Activated naive CD4-positive, alpha-beta T cell treated with anti-CD3 and anti-CD28 coated beads, Interleukin-2, amount 50 U/mL, for 72 hours (primary cell): Measurements from ENCODE around the gene ELAVL1. TPM values are rescaled to one million over a fixed set of nuclear protein-coding genes. Genes with fewer than 3 reads are reported as not detected.
"Not testable (repeated sequence)": the region's sequence is repeated elsewhere in the genome, so short reads cannot be mapped to it uniquely, and the experiment has no call there.

ENCODE experiments used
- ATAC-seq, 2 donors: fragments of 150-1000 bp; cut with Tn5 transposase; 2 replicates each; pipeline ENCODE4 v1.10.0; 2021; ENCODE audit warnings: mild to moderate bottlenecking in 2 of 2, moderate library complexity in 2 of 2
- DNase-seq, 2 donors: peaks; one replicate each; pipeline ENCODE4 v3.0.0; 2021 to 2022; ENCODE audit warnings: low spot score in 2 of 2
- H3K27ac Mint-ChIP-seq, 2 donors: one replicate each; pipeline ENCODE4 v1.8.0; 2022; ENCODE audit warnings: mild to moderate bottlenecking in 2 of 2, mixed read lengths in 2 of 2
- H3K36me3 Mint-ChIP-seq, 2 donors: one replicate each; pipeline ENCODE4 v1.8.0; 2022; ENCODE audit warnings: mixed read lengths in 2 of 2
- H3K9me3 Mint-ChIP-seq, 2 donors: one replicate each; pipeline ENCODE4 v1.8.0; 2022; ENCODE audit warnings: mixed read lengths in 2 of 2
- total RNA-seq, 2 donors: library from RNA; stranded (reverse); gene quantifications; one replicate each; pipeline ENCODE4 v1.2.3, GENCODE V29; 2022

The ELAVL1 gene
- total RNA-seq, 2 donors from 2014 or later = 121 to 146 TPM

- Mint-ChIP-seq H3K9me3 (no peaks in the 10 kb centered on the region), H3K36me3 (no peaks in the 10 kb centered on the region), H3K27ac (peak within 1 kb of the TSS in 1 of 2 donors; percentile 44)
- DNase-seq (peak in 1 of 2 donors; percentile 86), ATAC-seq (peak; percentile 32 to 65)
These were observed 79.3 kb downstream of the ELAVL1 start, which contains the start of gene CTXN1 for GRCh38 chr19:7926021-7926726. Gene CTXN1, minus strand, starts transcription at chr19:7926135. Its CDS starts 597 bp downstream, at chr19:7925538.

- DNase-seq = peak in 1 of 2 donors; percentile 90
- peak in 1 of 2 donors; percentile 48 for ATAC-seq
- H3K27ac Mint-ChIP-seq = no peak overlapping the region
- no peaks in the 10 kb centered on the region for H3K9me3 Mint-ChIP-seq
- H3K36me3 Mint-ChIP-seq = no peaks in the 10 kb centered on the region
These were observed 80.1 kb downstream of the ELAVL1 start for GRCh38 chr19:7925171-7925851.

GRCh38 chr19:7924651-7925170 lies 80.7 kb downstream of the ELAVL1 start:
- ATAC-seq (no peak), DNase-seq (no peak)
- Mint-ChIP-seq H3K9me3 (no peaks in the 10 kb centered on the region), H3K36me3 (peaks cover 0 to 3% of the 10 kb centered on the region in 2 donors), H3K27ac (no peak overlapping the region)

GRCh38 chr19:7924241-7924640 lies 81.2 kb downstream of the ELAVL1 start:
- H3K27ac Mint-ChIP-seq = no peak overlapping the region
- DNase-seq (no peak), ATAC-seq (no peak)
- H3K9me3 Mint-ChIP-seq = no peaks in the 10 kb centered on the region
- peaks cover 0 to 4% of the 10 kb centered on the region in 2 donors for H3K36me3 Mint-ChIP-seq

GRCh38 chr19:7923295-7924191 lies 81.9 kb downstream of the ELAVL1 start:
- ATAC-seq = no peak
- peak overlapping the region in 1 of 2 donors; percentile 29 for H3K27ac Mint-ChIP-seq
- no peaks in the 10 kb centered on the region for H3K9me3 Mint-ChIP-seq
- peaks cover 0 to 4% of the 10 kb centered on the region in 2 donors for H3K36me3 Mint-ChIP-seq
- DNase-seq = no peak

GRCh38 chr19:7922836-7923195 lies 82.6 kb downstream of the ELAVL1 start:
- DNase-seq (no peak), ATAC-seq (no peak)
- H3K9me3 Mint-ChIP-seq = no peaks in the 10 kb centered on the region
- H3K27ac Mint-ChIP-seq = no peak overlapping the region
- H3K36me3 Mint-ChIP-seq = peaks cover 0 to 4% of the 10 kb centered on the region in 2 donors

- Mint-ChIP-seq H3K9me3 (no peaks in the 10 kb centered on the region), H3K27ac (no peak overlapping the region), H3K36me3 (peaks cover 0 to 4% of the 10 kb centered on the region in 2 donors)
- ATAC-seq = no peak
- no peak for DNase-seq
These were observed 83.2 kb downstream of the ELAVL1 start for GRCh38 chr19:7921967-7922835.

GRCh38 chr19:7921302-7921966 lies 84.0 kb downstream of the ELAVL1 start:
- peak overlapping the region in 1 of 2 donors; percentile 67 for H3K27ac Mint-ChIP-seq
- H3K9me3 Mint-ChIP-seq = no peaks in the 10 kb centered on the region
- ATAC-seq = no peak
- no peak for DNase-seq
- peaks cover 0 to 4% of the 10 kb centered on the region in 2 donors for H3K36me3 Mint-ChIP-seq

GRCh38 chr19:7920519-7921301 lies 84.7 kb downstream of the ELAVL1 start:
- no peaks in the 10 kb centered on the region for H3K9me3 Mint-ChIP-seq
- ATAC-seq (peak; percentile 48 to 63), DNase-seq (peak; percentile 93 to 96)
- H3K36me3 Mint-ChIP-seq = peaks cover 0 to 4% of the 10 kb centered on the region in 2 donors
- H3K27ac Mint-ChIP-seq = peak overlapping the region; percentile 67 to 73

GRCh38 chr19:7919610-7920518 lies 85.6 kb downstream of the ELAVL1 start, which contains the start of gene SNAPC2:
Gene SNAPC2, plus strand, starts transcription at chr19:7920338. Its CDS starts 29 bp downstream, at chr19:7920367.
- H3K27ac Mint-ChIP-seq = peak within 1 kb of the TSS; percentile 67 to 74
- peaks cover 0 to 4% of the 10 kb centered on the region in 2 donors for H3K36me3 Mint-ChIP-seq

GRCh38 chr19:7918615-7919421 lies 86.6 kb downstream of the ELAVL1 start:
- no peak for DNase-seq
- ATAC-seq = no peak
- Mint-ChIP-seq H3K9me3 (no peaks in the 10 kb centered on the region), H3K27ac (no peak overlapping the region), H3K36me3 (peaks cover 0 to 4% of the 10 kb centered on the region in 2 donors)

More at GRCh38 chr19:7919610-7920518, 85.6 kb downstream of the ELAVL1 start, which contains the start of gene SNAPC2:
- no peaks in the 10 kb centered on the region for H3K9me3 Mint-ChIP-seq
- ATAC-seq = peak; percentile 72 to 76
- peak; percentile 96 to 98 for DNase-seq

- not testable (repeated sequence) for H3K36me3 Mint-ChIP-seq, DNase-seq, H3K27ac Mint-ChIP-seq, H3K9me3 Mint-ChIP-seq, ATAC-seq
These were observed 87.3 kb downstream of the ELAVL1 start for GRCh38 chr19:7918062-7918614.
